Measurements from ENCODE around the gene YAE1. TPM values are rescaled to one million over a fixed set of nuclear protein-coding genes. Genes with fewer than 3 reads are reported as not detected.

The YAE1 gene
- total and polyA plus RNA-seq, 12 donors: 11.1 to 77.2 (median 23.7) TPM

GRCh38 chr7:39528849-39529248, 37.4 kb upstream of the YAE1 start:
- no peak overlapping the region for H3K4me3 ChIP-seq
- no peak overlapping the region for H3K27ac ChIP-seq
- no peaks in the 10 kb centered on the region for H3K4me1 ChIP-seq (replicated peaks in 1 of 2)
- no peaks in the 10 kb centered on the region for H3K9me3 ChIP-seq (replicated peaks in 1 of 3)
- no peak for DNase-seq
- no peak for TF ChIP-seq CTCF (IDR thresholded peaks at IDR 0.05)
- TF ChIP-seq POLR2A (IDR thresholded peaks at IDR 0.05): no peak
- H3K27me3 ChIP-seq: no peaks in the 10 kb centered on the region
- intact Hi-C loops (cut with DNase I): no loop called here
- H3K36me3 ChIP-seq (replicated peaks in 1 of 2): no peaks in the 10 kb centered on the region

- DNase-seq: no peak
- WGBS, 4 donors: 73 to 85% (median 83%) methylated on average over 3 of the region's 3 CpGs
- H3K36me3 ChIP-seq (replicated peaks in 1 of 2): no peaks in the 10 kb centered on the region
- intact Hi-C loops (cut with DNase I): no loop called here
- H3K4me1 ChIP-seq (replicated peaks in 1 of 2): no peaks in the 10 kb centered on the region
- no peak overlapping the region for H3K4me3 ChIP-seq
- H3K9me3 ChIP-seq (replicated peaks in 1 of 3): no peaks in the 10 kb centered on the region
- H3K27ac ChIP-seq: no peak overlapping the region
- TF ChIP-seq CTCF (IDR thresholded peaks at IDR 0.05) (no peak), POLR2A (IDR thresholded peaks at IDR 0.05) (no peak)
- no peaks in the 10 kb centered on the region for H3K27me3 ChIP-seq
Measured at GRCh38 chr7:39529582-39529981, 36.6 kb upstream of the YAE1 start.

- 60 to 79% (median 65%) methylated on average over 7 of the region's 7 CpGs for WGBS, 4 donors
- no peak for DNase-seq
- Histone ChIP-seq H3K36me3 (replicated peaks in 1 of 2) (no peaks in the 10 kb centered on the region), H3K9me3 (replicated peaks in 1 of 3) (no peaks in the 10 kb centered on the region), H3K4me3 (no peak overlapping the region), H3K4me1 (replicated peaks in 1 of 2) (no peaks in the 10 kb centered on the region), H3K27me3 (no peaks in the 10 kb centered on the region), H3K27ac (no peak overlapping the region)
- TF ChIP-seq POLR2A (IDR thresholded peaks at IDR 0.05): no peak
- no peak for TF ChIP-seq CTCF (IDR thresholded peaks at IDR 0.05)
- intact Hi-C loops (cut with DNase I): no loop called here
Measured at GRCh38 chr7:39530971-39531370, 35.2 kb upstream of the YAE1 start.

GRCh38 chr7:39531818-39532217, 34.4 kb upstream of the YAE1 start:
- TF ChIP-seq CTCF (IDR thresholded peaks at IDR 0.05): no peak
- no peaks in the 10 kb centered on the region for H3K9me3 ChIP-seq (replicated peaks in 1 of 3)
- no peaks in the 10 kb centered on the region for H3K36me3 ChIP-seq (replicated peaks in 1 of 2)
- H3K4me1 ChIP-seq (replicated peaks in 1 of 2): no peaks in the 10 kb centered on the region
- 88 to 95% (median 89%) methylated on average over 5 of the region's 5 CpGs for WGBS, 4 donors
- no peak overlapping the region for H3K27ac ChIP-seq
- no peak for DNase-seq
- H3K27me3 ChIP-seq: no peaks in the 10 kb centered on the region
- no peak overlapping the region for H3K4me3 ChIP-seq
- intact Hi-C loops (cut with DNase I): no loop called here
